GM11168 (cell line): ENCODE measurements around the gene PRKCE.

ENCODE experiments used
- in situ Hi-C: fragments of 300-500 bp; cut with MboI; formaldehyde crosslinking; loops from one replicate; pipeline ENCODE4 v1.12.0; 2022; ENCODE audit warnings: low sequenced_read_pairs; ENCODE audit not compliant: unreplicated experiment

Gene PRKCE

GRCh38 chr2:46067501-46068305, 416.2 kb downstream of the PRKCE start:
- in situ Hi-C loops: loop anchor here (10.0 kb wide), 1 partner anchor 297 kb away; no protein-coding TSS in a partner anchor

GRCh38 chr2:46068636-46069035, 417.2 kb downstream of the PRKCE start:
- in situ Hi-C loops: loop anchor here (10.0 kb wide), 1 partner anchor 296 kb away; no protein-coding TSS in a partner anchor

GRCh38 chr2:46071074-46071473, 419.6 kb downstream of the PRKCE start:
- in situ Hi-C loops: no loop called here

- in situ Hi-C loops: no loop called here
Observed at GRCh38 chr2:46072101-46072820, 420.8 kb downstream of the PRKCE start.

GRCh38 chr2:46073540-46074046, 422.1 kb downstream of the PRKCE start:
- in situ Hi-C loops: no loop called here

GRCh38 chr2:46074501-46074900, 423.0 kb downstream of the PRKCE start:
- in situ Hi-C loops: no loop called here

- in situ Hi-C loops: no loop called here
Observed at GRCh38 chr2:46075848-46076247, 424.4 kb downstream of the PRKCE start.

- in situ Hi-C loops: no loop called here
Observed at GRCh38 chr2:46076251-46076650, 424.8 kb downstream of the PRKCE start.

- in situ Hi-C loops: no loop called here
Observed at GRCh38 chr2:46076875-46077274, 425.4 kb downstream of the PRKCE start.

GRCh38 chr2:46077522-46078107, 426.1 kb downstream of the PRKCE start:
- in situ Hi-C loops: no loop called here

GRCh38 chr2:46079985-46080560, 428.6 kb downstream of the PRKCE start:
- in situ Hi-C loops: no loop called here

GRCh38 chr2:46082531-46083485, 431.3 kb downstream of the PRKCE start:
- in situ Hi-C loops: no loop called here

- in situ Hi-C loops: no loop called here
Observed at GRCh38 chr2:46086578-46087070, 435.1 kb downstream of the PRKCE start.

GRCh38 chr2:46087492-46087891, 436.0 kb downstream of the PRKCE start:
- in situ Hi-C loops: no loop called here

GRCh38 chr2:46091004-46091403, 439.5 kb downstream of the PRKCE start:
- in situ Hi-C loops: no loop called here

GRCh38 chr2:46091961-46092667, 440.6 kb downstream of the PRKCE start:
- in situ Hi-C loops: no loop called here

- in situ Hi-C loops: no loop called here
Observed at GRCh38 chr2:46094689-46095088, 443.2 kb downstream of the PRKCE start.

GRCh38 chr2:46095830-46096229, 444.4 kb downstream of the PRKCE start:
- in situ Hi-C loops: no loop called here

- in situ Hi-C loops: no loop called here
Observed at GRCh38 chr2:46096260-46096659, 444.8 kb downstream of the PRKCE start.
